ENCODE data around the gene FPGS. TPM values are rescaled to one million over a fixed set of nuclear protein-coding genes. Genes with fewer than 3 reads are reported as not detected.

FPGS gene
- total RNA-seq, 4 donors from 2014 or later: 36.1 to 56.3 (median 50.1) TPM

GRCh38 chr9:127765418-127765817 lies 37.3 kb upstream of the FPGS start:
- peaks cover 0 to 49% (median 0%) of the 10 kb centered on the region in 4 donors for H3K27me3 ChIP-seq
- peaks cover 0 to 20% (median 0%) of the 10 kb centered on the region in 4 donors for H3K36me3 ChIP-seq
- H3K4me3 ChIP-seq: no peak overlapping the region
- no peak for DNase-seq (ENCODE audit: extremely low spot score)
- intact Hi-C loops (cut with DNase I): no loop called here
- peak overlapping the region in 1 of 4 donors; percentile 71 for H3K27ac ChIP-seq (replicated peaks in 1 of 4)
- H3K9me3 ChIP-seq: no peaks in the 10 kb centered on the region
- WGBS: 89% methylated on average over 1 of the region's 1 CpG
- TF ChIP-seq CTCF (IDR thresholded peaks at IDR 0.05) (no peak), POLR2AphosphoS5 (IDR thresholded peaks at IDR 0.05) (no peak), POLR2A (IDR thresholded peaks at IDR 0.05; ENCODE audit: low read depth) (no peak), EP300 (IDR thresholded peaks at IDR 0.05) (no peak)
- peaks cover 33 to 58% (median 43%) of the 10 kb centered on the region in 4 donors for H3K4me1 ChIP-seq

- WGBS: 73% methylated on average over 3 of the region's 3 CpGs
- Histone ChIP-seq H3K4me1 (peaks cover 36 to 61% (median 46%) of the 10 kb centered on the region in 4 donors), H3K27ac (replicated peaks in 1 of 4) (peak overlapping the region; percentile 48 to 75 (median 70)), H3K4me3 (peak overlapping the region in 1 of 4 donors; percentile 41), H3K27me3 (peaks cover 0 to 29% (median 0%) of the 10 kb centered on the region in 4 donors), H3K9me3 (no peaks in the 10 kb centered on the region), H3K36me3 (peaks cover 0 to 11% (median 0%) of the 10 kb centered on the region in 4 donors)
- intact Hi-C loops (cut with DNase I): no loop called here
- DNase-seq (ENCODE audit: extremely low spot score): no peak
- TF ChIP-seq POLR2A (IDR thresholded peaks at IDR 0.05; ENCODE audit: low read depth): no peak
- no peak for TF ChIP-seq CTCF (IDR thresholded peaks at IDR 0.05)
- TF ChIP-seq EP300 (IDR thresholded peaks at IDR 0.05): no peak
- no peak for TF ChIP-seq POLR2AphosphoS5 (IDR thresholded peaks at IDR 0.05)
Measured at GRCh38 chr9:127767410-127767809, 35.3 kb upstream of the FPGS start.

DNA sequence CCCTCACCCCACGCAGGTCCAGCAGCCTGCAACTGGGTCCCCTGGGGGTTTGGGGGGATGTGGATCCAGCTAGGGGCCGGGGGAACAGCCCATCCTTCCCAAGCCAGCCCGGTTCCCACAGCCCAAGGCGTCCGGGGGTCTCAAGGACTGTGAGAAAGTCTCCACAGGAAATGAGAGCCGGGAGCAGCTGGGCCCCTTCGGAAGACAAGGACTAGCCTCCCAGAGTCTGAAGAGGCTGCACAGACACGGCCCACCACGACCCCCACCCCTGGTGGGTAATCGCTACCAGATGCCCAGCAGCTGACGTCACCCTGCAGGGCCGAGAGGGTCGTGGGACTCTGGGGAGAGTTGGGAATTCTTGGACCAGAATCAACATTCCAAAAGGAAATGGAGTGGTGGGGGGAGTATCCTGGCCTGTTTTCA lies 34.8 kb upstream of the FPGS start:
- H3K9me3 ChIP-seq: no peaks in the 10 kb centered on the region
- H3K4me1 ChIP-seq: peaks cover 36 to 57% (median 45%) of the 10 kb centered on the region in 4 donors
- 52% methylated on average over 11 of the region's 13 CpGs for WGBS
- intact Hi-C loops (cut with DNase I): no loop called here
- peaks cover 0 to 28% (median 0%) of the 10 kb centered on the region in 4 donors for H3K27me3 ChIP-seq
- H3K27ac ChIP-seq (replicated peaks in 1 of 4): peak overlapping the region; percentile 48 to 75 (median 70)
- TF ChIP-seq CTCF (IDR thresholded peaks at IDR 0.05) (no peak), EP300 (IDR thresholded peaks at IDR 0.05) (no peak), POLR2AphosphoS5 (IDR thresholded peaks at IDR 0.05) (no peak), POLR2A (IDR thresholded peaks at IDR 0.05; ENCODE audit: low read depth) (no peak)
- peak overlapping the region in 3 of 4 donors; percentile 5 to 41 (median 20) for H3K4me3 ChIP-seq
- no peak for DNase-seq (ENCODE audit: extremely low spot score)
- H3K36me3 ChIP-seq: peaks cover 0 to 11% (median 0%) of the 10 kb centered on the region in 4 donors

DNA sequence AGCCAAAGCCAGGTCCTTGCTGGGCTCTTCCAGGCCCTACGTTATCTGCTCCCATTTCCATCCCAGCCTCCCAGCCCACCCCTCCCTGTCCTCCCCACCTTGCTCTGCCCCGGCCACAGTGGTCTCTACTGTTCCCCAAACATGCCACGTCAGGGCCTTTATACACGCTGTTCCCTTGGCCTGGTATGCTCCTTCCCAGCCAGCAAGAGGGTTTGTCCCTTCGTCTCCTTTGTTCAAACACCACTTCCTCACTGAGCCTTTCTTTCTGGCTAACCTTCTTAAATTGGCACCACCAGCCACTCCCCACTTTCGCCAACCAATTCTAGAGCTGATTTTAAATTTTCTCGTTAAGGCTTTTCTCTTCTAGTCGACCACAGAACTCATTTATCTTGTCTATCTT lies 34.0 kb upstream of the FPGS start:
- Histone ChIP-seq H3K27ac (replicated peaks in 1 of 4) (peak overlapping the region; percentile 48 to 75 (median 70)), H3K9me3 (no peaks in the 10 kb centered on the region), H3K4me1 (peaks cover 35 to 50% (median 43%) of the 10 kb centered on the region in 4 donors), H3K27me3 (peaks cover 0 to 22% (median 0%) of the 10 kb centered on the region in 4 donors), H3K36me3 (peaks cover 0 to 11% (median 0%) of the 10 kb centered on the region in 4 donors), H3K4me3 (peak overlapping the region in 3 of 4 donors; percentile 20 to 60 (median 41))
- WGBS: 68% methylated on average over 8 of the region's 8 CpGs
- intact Hi-C loops (cut with DNase I): no loop called here
- DNase-seq (ENCODE audit: extremely low spot score): no peak
- TF ChIP-seq EP300 (IDR thresholded peaks at IDR 0.05) (no peak), POLR2A (IDR thresholded peaks at IDR 0.05; ENCODE audit: low read depth) (no peak), POLR2AphosphoS5 (IDR thresholded peaks at IDR 0.05) (peak in 1 of 2 donors; percentile 18), CTCF (IDR thresholded peaks at IDR 0.05) (no peak)
